RWPE1 (cell line): ENCODE results near the gene PPFIBP1.

Source experiments
- CTCF ChIA-PET: fragments of 350-600 bp; sonication (Branson Sonifier 250); formaldehyde crosslinking; extraction: SDS; loops from one replicate; lab custom pipeline; 2021; lab: Yijun Ruan, JAX
- POLR2A ChIA-PET: fragments of 400-600 bp; formaldehyde crosslinking; extraction: SDS; loops from one replicate; lab custom pipeline; 2020; ENCODE audit warnings: antibody characterized with exemption; ENCODE audit not compliant: low non-redundant PET; lab: Yijun Ruan, JAX
- DNase-seq: peaks from one replicate; pipeline ENCODE4 v3.0.0; 2012; ENCODE audit warnings: low spot score
- H3K27ac ChIP-seq: fragments of 450-650 bp; 2 replicates; pipeline ENCODE4 v1.5.1; 2017
- CTCF ChIP-seq: fragments of 450-650 bp; conservative IDR thresholded peaks from 2 replicates; pipeline ENCODE4 v1.5.1; 2017; ENCODE audit warnings: low read depth, mild to moderate bottlenecking

Gene PPFIBP1

DNA sequence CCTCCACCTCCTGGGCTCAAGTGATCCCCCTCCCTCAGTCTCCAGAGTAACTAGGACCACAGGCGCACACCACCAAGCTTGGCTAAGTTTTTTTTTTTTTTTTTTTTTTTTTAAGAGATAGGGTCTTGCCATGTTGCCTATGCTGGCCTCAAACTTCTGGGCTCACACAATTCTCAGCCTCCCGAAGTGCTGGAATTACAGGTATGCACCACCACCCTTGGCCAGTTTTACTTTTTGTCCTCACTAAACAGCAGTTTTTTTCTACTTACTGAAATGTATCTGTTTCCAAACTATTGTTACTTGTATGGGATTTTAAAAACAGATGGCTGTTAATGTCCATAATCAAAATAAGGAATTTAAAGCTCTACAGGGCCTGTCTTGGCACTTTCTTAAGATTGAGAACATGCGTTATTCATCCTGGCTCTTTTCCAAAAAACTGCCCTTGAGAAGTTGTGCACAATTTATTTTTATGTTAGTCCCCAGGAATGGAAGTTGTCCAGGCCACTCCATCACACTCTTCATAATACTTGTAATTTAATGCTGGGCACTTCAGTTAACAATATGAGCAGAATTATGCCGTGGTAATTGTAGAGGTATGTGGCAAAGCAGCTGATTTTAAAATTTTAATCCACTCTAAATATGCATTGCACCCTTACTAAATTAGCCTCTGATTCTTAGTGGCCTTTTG is 120.3 kb downstream of the PPFIBP1 start:
- CTCF ChIA-PET = no interaction called here
- no peak for DNase-seq
- no peak for TF ChIP-seq CTCF
- POLR2A ChIA-PET = no interaction called here
- H3K27ac ChIP-seq = no peak overlapping the region

DNA sequence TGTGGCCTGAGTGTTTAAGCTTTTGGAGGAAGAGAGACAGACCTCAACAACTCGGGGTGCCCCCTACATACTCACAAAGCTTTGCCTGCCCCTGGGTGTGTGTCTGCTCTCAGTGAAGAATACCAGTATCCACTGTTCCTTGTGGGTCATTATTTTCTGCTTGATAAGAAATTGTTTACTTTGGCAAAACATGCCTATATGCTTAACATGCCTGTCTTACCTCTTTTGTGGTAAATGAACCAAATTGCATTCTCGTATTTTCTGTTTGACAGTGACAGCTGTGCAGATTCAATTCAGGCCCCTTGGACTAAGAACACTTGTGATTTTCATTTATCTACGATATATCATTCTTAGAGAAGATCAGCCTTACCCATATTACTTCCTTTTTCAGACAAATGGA is 121.7 kb downstream of the PPFIBP1 start:
- POLR2A ChIA-PET = no interaction called here
- no peak for DNase-seq
- CTCF ChIA-PET = interaction anchor here (1.2 kb wide), 1 partner anchor 211 kb away, joined by 4 read pairs; no protein-coding TSS in a partner anchor
- TF ChIP-seq CTCF = no peak
- H3K27ac ChIP-seq = no peak overlapping the region

- DNase-seq = no peak
- POLR2A ChIA-PET = no interaction called here
- TF ChIP-seq CTCF = no peak
- no peak overlapping the region for H3K27ac ChIP-seq
- CTCF ChIA-PET = interaction anchor here (1.2 kb wide), 1 partner anchor 212 kb away, joined by 4 read pairs; no protein-coding TSS in a partner anchor
Observed at GRCh38 chr12:27646149-27646548, 122.1 kb downstream of the PPFIBP1 start.

GRCh38 chr12:27650011-27650410 is 126.0 kb downstream of the PPFIBP1 start:
- TF ChIP-seq CTCF = no peak
- DNase-seq = no peak
- no peak overlapping the region for H3K27ac ChIP-seq
- ChIA-PET POLR2A (no interaction called here), CTCF (interaction anchor here (0.6 kb wide), 1 partner anchor 228 kb away, joined by 4 read pairs; no protein-coding TSS in a partner anchor)

DNA sequence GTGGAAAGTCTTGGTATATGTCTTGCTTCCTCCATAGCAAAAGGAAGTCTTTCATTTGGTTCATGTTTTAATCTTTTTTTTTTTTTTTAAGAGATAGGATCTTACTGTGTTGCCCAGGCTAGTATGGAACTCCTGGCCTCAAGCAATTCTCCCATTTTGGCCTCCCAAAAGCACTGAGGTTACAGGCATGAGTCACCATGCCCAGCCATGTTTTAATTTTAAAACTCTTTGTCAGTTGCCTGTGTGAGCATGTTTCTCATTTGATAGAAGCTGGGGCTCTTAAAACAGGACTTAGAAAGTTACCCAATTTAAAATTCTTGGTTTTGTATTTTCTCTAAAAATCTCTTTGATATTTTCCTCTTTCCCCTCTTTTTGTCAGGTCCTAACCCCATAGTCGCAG is 127.2 kb downstream of the PPFIBP1 start:
- POLR2A ChIA-PET = no interaction called here
- TF ChIP-seq CTCF = no peak
- DNase-seq = no peak
- CTCF ChIA-PET = no interaction called here
- H3K27ac ChIP-seq = no peak overlapping the region

DNA sequence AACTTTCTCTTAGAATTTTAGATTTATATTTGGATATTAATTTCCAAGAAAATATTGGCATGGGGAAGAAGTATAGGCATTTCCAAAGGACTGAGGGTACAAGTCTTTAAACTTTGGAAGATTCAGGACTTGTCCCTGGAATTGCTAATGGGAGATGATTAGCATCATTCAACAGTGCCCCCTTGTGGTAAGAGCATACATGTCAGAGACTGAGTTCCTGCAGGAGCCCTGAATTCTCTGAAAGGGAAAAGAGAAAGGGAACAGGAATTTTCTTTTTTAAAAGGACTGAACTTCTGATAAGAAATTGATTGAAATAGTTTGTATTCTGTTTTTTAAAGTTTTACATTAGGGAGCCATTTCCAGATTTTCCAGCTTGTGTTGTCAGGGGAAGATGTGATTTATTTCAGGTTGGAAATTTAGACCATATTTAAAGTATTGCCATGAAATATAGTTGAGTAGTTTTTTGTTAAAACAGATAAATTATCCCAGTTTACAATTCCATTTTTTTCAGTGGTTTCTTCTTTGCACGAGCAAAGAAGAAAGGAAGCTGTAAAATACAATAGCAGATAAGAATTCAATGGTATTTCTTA is 128.3 kb downstream of the PPFIBP1 start:
- peak; percentile 68 for TF ChIP-seq CTCF
- CTCF ChIA-PET = interaction anchor here (0.7 to 1.1 kb wide), 5 partner anchors 13 to 1150 kb away, joined by 3 to 4 read pairs (median 4); no protein-coding TSS in a partner anchor
- no peak overlapping the region for H3K27ac ChIP-seq
- peak; percentile 65 for DNase-seq
- POLR2A ChIA-PET = no interaction called here
